HepG2 (cell line): ENCODE data around the gene FRMD8.

Experiments
- CEBPB ChIP-seq: IDR thresholded peaks from 2 replicates; pipeline ENCODE4 v1.6.1; 2011; ENCODE audit warnings: low read depth, low read length, improper control_type of control experiment, borderline replicate concordance
- EP300 ChIP-seq, 3 experiments: sonication (generic) in 1 of 3; formaldehyde crosslinking in 1 of 3; IDR thresholded peaks; 2 replicates each; pipeline versions ENCODE4 v1.5.1 to v1.6.1; 2011 to 2020; ENCODE audit warnings: low read depth in 2 of 3, low read length in 2 of 3, borderline replicate concordance in 1 of 3, improper control_type of control experiment in 1 of 3, mild to moderate bottlenecking in 1 of 3, missing genetic modification reagents in 1 of 3, moderate library complexity in 1 of 3
- GABPA ChIP-seq, 2 experiments: IDR thresholded peaks; 2 replicates each; pipeline ENCODE4 v1.6.1; 2011 to 2016; ENCODE audit warnings: low read depth in 2 of 2, low read length in 1 of 2, missing biosample characterization in 1 of 2, missing genetic modification characterization in 1 of 2
- IRF9 ChIP-seq: sonication (generic); formaldehyde crosslinking; IDR thresholded peaks from 2 replicates; pipeline ENCODE4 v1.8.0; 2022; ENCODE audit warnings: missing genetic modification reagents, mild to moderate bottlenecking, borderline replicate concordance
- POLR2AphosphoS5 ChIP-seq: IDR thresholded peaks from 2 replicates; pipeline ENCODE4 v1.6.1; 2012; ENCODE audit warnings: low read depth, low read length
- SMAD9 ChIP-seq: sonication (generic); formaldehyde crosslinking; IDR thresholded peaks from 2 replicates; pipeline ENCODE4 v1.5.1; 2020; ENCODE audit warnings: mild to moderate bottlenecking, missing genetic modification reagents
- SUZ12 ChIP-seq: fragments of 150-350 bp; IDR thresholded peaks from 2 replicates; pipeline ENCODE4 v1.6.1; 2014; ENCODE audit warnings: low read depth, low read length
- TF ChIP-seq, protein P1 (sequence below): sonication (generic); formaldehyde crosslinking; IDR thresholded peaks from 2 replicates; pipeline ENCODE4 v1.5.0; 2020; ENCODE audit warnings: missing genetic modification reagents
- TF ChIP-seq, protein P2 (sequence below): sonication (generic); formaldehyde crosslinking; IDR thresholded peaks from 2 replicates; pipeline ENCODE4 v1.4.0; 2020; ENCODE audit warnings: mild to moderate bottlenecking, missing genetic modification reagents, borderline replicate concordance
- TF ChIP-seq, protein P3 (sequence below): sonication (generic); formaldehyde crosslinking; IDR thresholded peaks from 2 replicates; pipeline ENCODE4 v1.4.0; 2020; ENCODE audit warnings: missing genetic modification reagents
- TF ChIP-seq, protein P4 (sequence below): sonication (generic); formaldehyde crosslinking; IDR thresholded peaks from 2 replicates; pipeline ENCODE4 v1.5.0; 2020; ENCODE audit warnings: mild to moderate bottlenecking, missing genetic modification reagents, moderate library complexity

DNA sequence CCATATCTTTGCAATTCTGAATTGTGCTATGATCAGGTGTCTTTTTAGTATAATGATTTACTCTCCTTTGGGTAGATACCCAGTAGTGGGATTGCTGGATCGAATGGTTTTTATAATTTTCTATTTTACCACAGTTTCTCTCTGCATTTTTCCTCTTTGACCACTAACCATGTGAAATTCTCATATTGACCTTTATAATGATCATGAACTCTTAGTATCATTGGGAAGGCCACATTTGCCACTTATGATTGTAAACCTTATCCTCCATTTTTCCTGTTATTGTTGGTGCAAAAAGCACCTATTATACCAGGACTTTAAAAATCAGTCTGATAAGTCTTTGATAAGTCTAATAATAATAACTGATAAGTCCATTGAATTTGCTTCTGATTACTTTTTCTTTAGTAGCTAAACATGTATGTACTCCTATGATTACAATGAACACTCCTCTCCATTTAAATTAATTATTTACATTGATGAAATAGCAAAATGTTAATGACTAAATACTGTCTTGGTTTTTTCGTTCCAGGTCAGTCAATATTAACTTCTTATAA is 45.7 kb downstream of the FRMD8 start:
- TF ChIP-seq, protein P1, sequence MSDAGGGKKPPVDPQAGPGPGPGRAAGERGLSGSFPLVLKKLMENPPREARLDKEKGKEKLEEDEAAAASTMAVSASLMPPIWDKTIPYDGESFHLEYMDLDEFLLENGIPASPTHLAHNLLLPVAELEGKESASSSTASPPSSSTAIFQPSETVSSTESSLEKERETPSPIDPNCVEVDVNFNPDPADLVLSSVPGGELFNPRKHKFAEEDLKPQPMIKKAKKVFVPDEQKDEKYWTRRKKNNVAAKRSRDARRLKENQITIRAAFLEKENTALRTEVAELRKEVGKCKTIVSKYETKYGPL (CRISPR knock-in tag) = no peak
- TF ChIP-seq POLR2AphosphoS5 (peak; percentile 28; the same call in 1 of the 2 replicates), SUZ12 (no peak), IRF9 (CRISPR knock-in tag) (no peak), EP300 (IDR thresholded peaks at IDR 0.05; ENCODE audit: low read depth in 2 of 2, low read length in 2 of 2) (no peak), EP300 (CRISPR knock-in tag; IDR thresholded peaks at IDR 0.05; ENCODE audit: borderline replicate concordance) (no peak), CEBPB (no peak), GABPA (IDR thresholded peaks at IDR 0.05; ENCODE audit: low read depth, low read length) (no peak), GABPA (CRISPR knock-in tag; IDR thresholded peaks at IDR 0.05; ENCODE audit: low read depth) (no peak), SMAD9 (CRISPR knock-in tag) (no peak)
- TF ChIP-seq, protein P2, sequence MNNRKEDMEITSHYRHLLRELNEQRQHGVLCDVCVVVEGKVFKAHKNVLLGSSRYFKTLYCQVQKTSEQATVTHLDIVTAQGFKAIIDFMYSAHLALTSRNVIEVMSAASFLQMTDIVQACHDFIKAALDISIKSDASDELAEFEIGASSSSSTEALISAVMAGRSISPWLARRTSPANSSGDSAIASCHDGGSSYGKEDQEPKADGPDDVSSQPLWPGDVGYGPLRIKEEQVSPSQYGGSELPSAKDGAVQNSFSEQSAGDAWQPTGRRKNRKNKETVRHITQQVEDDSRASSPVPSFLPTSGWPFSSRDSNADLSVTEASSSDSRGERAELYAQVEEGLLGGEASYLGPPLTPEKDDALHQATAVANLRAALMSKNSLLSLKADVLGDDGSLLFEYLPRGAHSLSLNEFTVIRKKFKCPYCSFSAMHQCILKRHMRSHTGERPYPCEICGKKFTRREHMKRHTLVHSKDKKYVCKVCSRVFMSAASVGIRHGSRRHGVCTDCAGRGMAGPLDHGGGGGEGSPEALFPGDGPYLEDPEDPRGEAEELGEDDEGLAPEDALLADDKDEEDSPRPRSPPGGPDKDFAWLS (CRISPR knock-in tag) = no peak
- TF ChIP-seq, protein P3, sequence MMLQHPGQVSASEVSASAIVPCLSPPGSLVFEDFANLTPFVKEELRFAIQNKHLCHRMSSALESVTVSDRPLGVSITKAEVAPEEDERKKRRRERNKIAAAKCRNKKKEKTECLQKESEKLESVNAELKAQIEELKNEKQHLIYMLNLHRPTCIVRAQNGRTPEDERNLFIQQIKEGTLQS (CRISPR knock-in tag) = no peak
- TF ChIP-seq, protein P4, sequence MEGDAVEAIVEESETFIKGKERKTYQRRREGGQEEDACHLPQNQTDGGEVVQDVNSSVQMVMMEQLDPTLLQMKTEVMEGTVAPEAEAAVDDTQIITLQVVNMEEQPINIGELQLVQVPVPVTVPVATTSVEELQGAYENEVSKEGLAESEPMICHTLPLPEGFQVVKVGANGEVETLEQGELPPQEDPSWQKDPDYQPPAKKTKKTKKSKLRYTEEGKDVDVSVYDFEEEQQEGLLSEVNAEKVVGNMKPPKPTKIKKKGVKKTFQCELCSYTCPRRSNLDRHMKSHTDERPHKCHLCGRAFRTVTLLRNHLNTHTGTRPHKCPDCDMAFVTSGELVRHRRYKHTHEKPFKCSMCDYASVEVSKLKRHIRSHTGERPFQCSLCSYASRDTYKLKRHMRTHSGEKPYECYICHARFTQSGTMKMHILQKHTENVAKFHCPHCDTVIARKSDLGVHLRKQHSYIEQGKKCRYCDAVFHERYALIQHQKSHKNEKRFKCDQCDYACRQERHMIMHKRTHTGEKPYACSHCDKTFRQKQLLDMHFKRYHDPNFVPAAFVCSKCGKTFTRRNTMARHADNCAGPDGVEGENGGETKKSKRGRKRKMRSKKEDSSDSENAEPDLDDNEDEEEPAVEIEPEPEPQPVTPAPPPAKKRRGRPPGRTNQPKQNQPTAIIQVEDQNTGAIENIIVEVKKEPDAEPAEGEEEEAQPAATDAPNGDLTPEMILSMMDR = no peak
